ENCODE measurements around the gene AFAP1.

GRCh38 chr4:7745301-7745885 is 194.3 kb downstream of the AFAP1 start:
- TF ChIP-seq YY1 (IDR thresholded peaks at IDR 0.05; ENCODE audit: insufficient read depth, insufficient read length) (no peak), ZNF274 (IDR thresholded peaks at IDR 0.05; ENCODE audit: low read depth, low read length) (no peak)
